GM06990 (cell line): ENCODE data around the gene CD99L2.

ENCODE experiments used
- DNase-seq: peaks from one replicate; pipeline ENCODE4 v3.0.0-alpha.2; 2011; ENCODE audit not compliant: insufficient read length; ENCODE audit errors: extremely low read depth
- H3K27me3 ChIP-seq: replicated peaks from 2 replicates; pipeline ENCODE4 v1.6.0; 2011; ENCODE audit warnings: low read length; ENCODE audit not compliant: control insufficient read depth, insufficient read depth
- H3K36me3 ChIP-seq: 2 replicates; pipeline ENCODE4 v1.5.1; 2011; ENCODE audit warnings: low read length; ENCODE audit not compliant: control insufficient read depth, insufficient read depth
- H3K4me3 ChIP-seq: replicated peaks from 2 replicates; pipeline ENCODE4 v1.5.1; 2011; ENCODE audit warnings: low read depth, mild to moderate bottlenecking, control low read depth, low read length
- TF ChIP-seq, protein P1 (sequence below): IDR thresholded peaks from 2 replicates; pipeline ENCODE4 v1.5.1; 2011; ENCODE audit warnings: low read length, control low read depth, mild to moderate bottlenecking, inconsistent platforms; ENCODE audit not compliant: insufficient read depth, poor library complexity, severe bottlenecking

CD99L2 gene

DNA sequence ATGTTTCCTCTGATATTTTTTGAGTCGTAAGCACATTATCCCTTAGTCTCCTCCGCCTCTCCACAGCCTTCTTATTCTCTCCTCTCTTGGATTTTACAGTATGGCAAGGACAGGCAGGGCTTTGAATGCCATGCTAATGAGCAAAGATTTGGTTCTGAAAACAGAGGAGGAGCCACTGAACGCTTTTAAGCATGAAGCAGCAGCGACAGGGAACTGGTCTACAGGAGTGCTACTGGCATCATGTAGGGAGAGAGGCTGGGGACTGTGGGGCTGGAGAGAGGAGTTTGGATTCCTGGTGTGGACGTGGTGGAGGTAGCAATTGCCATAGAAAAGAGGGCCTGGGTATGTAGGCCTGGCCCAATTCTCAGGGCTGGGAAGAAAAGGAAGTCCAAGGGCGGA is 4.6 kb upstream of the CD99L2 start:
- no peak for DNase-seq
- Histone ChIP-seq H3K4me3 (no peak overlapping the region), H3K36me3 (no peaks in the 10 kb centered on the region), H3K27me3 (no peaks in the 10 kb centered on the region)
- TF ChIP-seq, protein P1, sequence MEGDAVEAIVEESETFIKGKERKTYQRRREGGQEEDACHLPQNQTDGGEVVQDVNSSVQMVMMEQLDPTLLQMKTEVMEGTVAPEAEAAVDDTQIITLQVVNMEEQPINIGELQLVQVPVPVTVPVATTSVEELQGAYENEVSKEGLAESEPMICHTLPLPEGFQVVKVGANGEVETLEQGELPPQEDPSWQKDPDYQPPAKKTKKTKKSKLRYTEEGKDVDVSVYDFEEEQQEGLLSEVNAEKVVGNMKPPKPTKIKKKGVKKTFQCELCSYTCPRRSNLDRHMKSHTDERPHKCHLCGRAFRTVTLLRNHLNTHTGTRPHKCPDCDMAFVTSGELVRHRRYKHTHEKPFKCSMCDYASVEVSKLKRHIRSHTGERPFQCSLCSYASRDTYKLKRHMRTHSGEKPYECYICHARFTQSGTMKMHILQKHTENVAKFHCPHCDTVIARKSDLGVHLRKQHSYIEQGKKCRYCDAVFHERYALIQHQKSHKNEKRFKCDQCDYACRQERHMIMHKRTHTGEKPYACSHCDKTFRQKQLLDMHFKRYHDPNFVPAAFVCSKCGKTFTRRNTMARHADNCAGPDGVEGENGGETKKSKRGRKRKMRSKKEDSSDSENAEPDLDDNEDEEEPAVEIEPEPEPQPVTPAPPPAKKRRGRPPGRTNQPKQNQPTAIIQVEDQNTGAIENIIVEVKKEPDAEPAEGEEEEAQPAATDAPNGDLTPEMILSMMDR = no peak

DNA sequence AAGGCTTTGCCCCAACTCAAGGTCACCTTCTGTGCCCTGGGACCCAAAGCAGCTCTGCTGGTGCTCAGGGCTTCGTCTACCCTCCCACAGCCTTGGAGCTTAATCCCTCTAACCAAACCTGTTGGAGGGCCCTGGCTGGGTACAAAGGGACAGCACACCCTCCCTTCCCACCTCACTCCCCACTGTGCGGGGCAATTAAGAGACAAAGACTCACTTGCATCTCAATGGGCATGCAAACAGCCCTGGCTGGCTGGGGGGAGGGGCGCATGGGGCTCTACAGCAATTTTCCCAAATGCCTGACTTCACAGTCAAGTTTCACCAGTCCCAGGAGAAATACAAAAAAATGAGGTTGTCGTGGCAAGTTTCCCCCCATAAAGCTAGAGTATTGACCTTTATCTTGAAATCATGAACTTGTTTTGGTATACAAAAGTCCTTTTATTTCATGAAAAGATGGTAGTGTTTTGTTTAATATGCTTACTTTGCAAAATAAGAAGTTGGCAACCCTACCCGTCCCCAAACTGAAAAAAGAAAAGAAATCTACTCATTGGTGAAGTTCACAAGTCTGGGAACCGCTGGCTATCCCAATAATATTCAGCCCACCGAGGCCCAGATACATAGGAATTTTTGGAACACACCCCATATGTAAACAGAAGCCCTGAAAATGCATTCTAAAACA is 4.1 kb upstream of the CD99L2 start:
- no peak for DNase-seq
- no peak overlapping the region for H3K4me3 ChIP-seq
- no peaks in the 10 kb centered on the region for H3K36me3 ChIP-seq
- H3K27me3 ChIP-seq = no peaks in the 10 kb centered on the region
- TF ChIP-seq, protein P1 = no peak

DNA sequence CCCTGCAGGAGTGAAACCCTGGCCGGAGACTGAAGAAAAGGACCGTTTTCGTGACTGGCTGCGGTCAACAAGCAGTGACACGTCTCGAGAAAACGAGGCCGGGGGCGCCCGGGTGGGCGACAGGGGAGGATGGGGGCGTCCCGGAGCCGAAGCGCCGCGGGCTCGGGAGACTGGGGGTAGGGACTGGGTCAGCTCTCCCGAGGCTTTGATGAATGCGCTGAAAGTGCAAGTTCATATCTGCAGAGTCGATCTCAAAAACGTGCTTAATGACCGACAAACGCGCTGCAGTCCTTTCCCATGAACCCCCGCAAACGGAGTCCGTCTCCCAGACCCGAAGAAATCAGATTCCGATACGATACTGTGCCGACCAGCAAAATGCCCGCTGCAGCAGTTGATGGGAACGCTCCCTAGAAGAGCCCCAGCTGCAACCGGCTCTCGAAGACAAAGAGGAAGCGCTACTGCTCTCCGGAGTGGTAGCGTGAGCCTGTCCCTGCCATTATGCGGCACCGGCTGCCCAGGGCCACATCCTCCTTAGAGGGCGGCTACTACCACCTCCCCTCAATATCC is 806 bp upstream of the CD99L2 start:
- peak overlapping the region; percentile 74 for H3K4me3 ChIP-seq
- H3K27me3 ChIP-seq = no peaks in the 10 kb centered on the region
- H3K36me3 ChIP-seq = no peaks in the 10 kb centered on the region
- TF ChIP-seq, protein P1 = no peak
- DNase-seq = peak; percentile 57

DNA sequence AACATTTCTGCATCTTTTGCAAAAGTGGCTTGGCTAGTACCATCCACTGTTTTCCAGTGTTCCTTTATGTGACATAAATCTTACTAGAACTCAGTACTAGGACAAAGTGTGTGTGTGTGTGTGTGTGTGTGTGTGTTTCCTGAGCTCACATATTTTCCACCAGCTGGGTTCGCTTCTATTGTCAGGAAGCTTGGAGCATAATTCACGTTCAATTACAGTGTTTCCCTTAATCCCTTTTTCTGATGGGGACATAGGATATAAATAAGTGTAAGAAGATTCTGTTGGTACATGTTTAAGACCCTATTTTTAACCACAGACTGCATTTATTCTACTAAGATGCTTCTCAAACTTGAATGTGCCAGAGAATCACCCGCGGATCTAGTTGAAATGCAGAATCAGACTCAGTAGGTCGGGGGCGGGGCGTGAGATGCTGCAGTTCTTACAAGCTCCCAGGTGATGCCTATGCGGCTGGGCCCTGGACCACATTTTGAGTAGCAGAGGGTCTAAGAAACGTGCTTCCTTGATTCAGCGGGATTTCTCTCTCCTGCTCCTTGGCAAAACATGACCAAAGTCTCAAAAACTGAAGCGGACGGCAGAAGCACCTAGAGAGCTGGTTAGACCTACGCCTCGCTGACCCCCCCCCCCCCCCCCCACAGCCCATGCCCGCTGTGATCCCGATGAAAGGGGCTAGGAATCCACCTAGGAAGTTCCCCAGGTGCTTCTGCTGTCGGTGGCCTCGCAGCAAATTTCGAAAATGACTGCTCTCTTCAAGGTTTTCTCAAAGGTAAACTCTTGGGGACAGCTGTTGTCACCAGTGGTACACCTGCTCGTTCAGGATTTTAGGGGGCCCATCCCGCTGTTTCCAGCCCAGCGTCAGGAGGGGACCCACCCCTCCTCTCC is 797 bp downstream of the CD99L2 start:
- TF ChIP-seq, protein P1 = no peak
- Histone ChIP-seq H3K36me3 (no peaks in the 10 kb centered on the region), H3K4me3 (peak overlapping the region; percentile 67), H3K27me3 (no peaks in the 10 kb centered on the region)
- DNase-seq = peak; percentile 26

DNA sequence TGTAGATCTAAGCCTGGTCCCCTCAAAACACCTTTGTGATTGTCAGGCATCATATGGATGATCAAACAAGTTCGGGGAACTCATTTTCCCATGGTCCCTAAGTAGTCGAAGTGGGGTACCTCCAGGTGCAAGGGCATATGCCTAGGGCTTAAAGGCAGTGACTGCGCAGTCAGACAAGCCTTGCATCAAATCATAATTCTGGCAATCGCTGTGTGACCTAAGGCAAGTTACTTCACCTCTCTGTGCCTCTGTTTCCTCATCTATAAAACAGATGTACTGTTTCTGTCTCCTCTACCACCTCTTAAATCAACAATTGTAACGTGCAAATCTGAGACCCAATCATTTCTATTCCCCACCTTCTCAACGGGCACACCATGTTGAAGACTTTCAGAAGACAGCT is 1.8 kb downstream of the CD99L2 start:
- DNase-seq = no peak
- no peaks in the 10 kb centered on the region for H3K36me3 ChIP-seq
- no peaks in the 10 kb centered on the region for H3K27me3 ChIP-seq
- TF ChIP-seq, protein P1 = no peak
- no peak overlapping the region for H3K4me3 ChIP-seq
